GM23338 (cell line): ENCODE results near the gene TRPM3.

Experiments used
- CTCF ChIP-seq, 2 experiments: fragments of 200-600 bp in 1 of 2; sonication (generic) in 1 of 2; conservative IDR thresholded peaks; 2 replicates each; pipeline versions ENCODE4 v1.5.1 to v1.6.1; 2016 to 2017; ENCODE audit warnings: antibody characterized with exemption in 2 of 2, low read depth in 2 of 2, mild to moderate bottlenecking in 2 of 2, moderate library complexity in 1 of 2
- EZH2 ChIP-seq: fragments of 200-600 bp; sonication (generic); IDR thresholded peaks from one replicate; pipeline ENCODE4 v1.8.0; 2017; ENCODE audit warnings: antibody characterized with exemption, mild to moderate bottlenecking, low read depth; ENCODE audit not compliant: unreplicated experiment
- EZH2phosphoT487 ChIP-seq: fragments of 200-600 bp; sonication (generic); IDR thresholded peaks from one replicate; pipeline ENCODE4 v1.8.1; 2018; ENCODE audit warnings: antibody characterized with exemption; ENCODE audit not compliant: unreplicated experiment
- JUNB ChIP-seq: IDR thresholded peaks from one replicate; pipeline ENCODE4 v1.6.1; 2016; ENCODE audit warnings: antibody characterized with exemption; ENCODE audit not compliant: unreplicated experiment
- POLR2AphosphoS5 ChIP-seq: IDR thresholded peaks from 2 replicates; pipeline ENCODE4 v1.6.1; 2016; ENCODE audit warnings: antibody characterized with exemption, low read depth
- STAT1 ChIP-seq: IDR thresholded peaks from one replicate; pipeline ENCODE4 v1.6.1; 2016; ENCODE audit warnings: antibody characterized with exemption; ENCODE audit not compliant: unreplicated experiment
- ZNF331 ChIP-seq: fragments of 250-450 bp; sonication (Bioruptor Pico); IDR thresholded peaks from 2 replicates; pipeline ENCODE4 v1.5.0; 2020; ENCODE audit warnings: low read depth, mild to moderate bottlenecking, moderate library complexity
- TF ChIP-seq, protein P1 (sequence below): IDR thresholded peaks from 2 replicates; pipeline ENCODE4 v1.6.1; 2016; ENCODE audit warnings: antibody characterized with exemption

- TF ChIP-seq, protein P1, sequence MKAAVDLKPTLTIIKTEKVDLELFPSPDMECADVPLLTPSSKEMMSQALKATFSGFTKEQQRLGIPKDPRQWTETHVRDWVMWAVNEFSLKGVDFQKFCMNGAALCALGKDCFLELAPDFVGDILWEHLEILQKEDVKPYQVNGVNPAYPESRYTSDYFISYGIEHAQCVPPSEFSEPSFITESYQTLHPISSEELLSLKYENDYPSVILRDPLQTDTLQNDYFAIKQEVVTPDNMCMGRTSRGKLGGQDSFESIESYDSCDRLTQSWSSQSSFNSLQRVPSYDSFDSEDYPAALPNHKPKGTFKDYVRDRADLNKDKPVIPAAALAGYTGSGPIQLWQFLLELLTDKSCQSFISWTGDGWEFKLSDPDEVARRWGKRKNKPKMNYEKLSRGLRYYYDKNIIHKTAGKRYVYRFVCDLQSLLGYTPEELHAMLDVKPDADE, result no peak
- TF ChIP-seq CTCF (conservative IDR thresholded peaks at IDR 0.05; ENCODE audit: low read depth in 2 of 2) (no peak), EZH2 (no peak), JUNB (no peak), POLR2AphosphoS5 (no peak), STAT1 (no peak), EZH2phosphoT487 (no peak), ZNF331 (no peak)
These were observed 571.5 kb downstream of the TRPM3 start for GRCh38 chr9:70549926-70550325.
